WTC11 (cell line): Measurements from ENCODE around the gene SUCLG1. TPM values are rescaled to one million over a fixed set of nuclear protein-coding genes. Genes with fewer than 3 reads are reported as not detected.

Source experiments
- ATAC-seq: fragments of 200-7000 bp; cut with Tn5 transposase; 2 replicates; pipeline ENCODE4 v1.10.0; 2021; ENCODE audit warnings: mild to moderate bottlenecking, moderate library complexity
- CTCF ChIA-PET: fragments of 300-600 bp; sonication (Branson Sonifier 250); formaldehyde crosslinking; loops from one replicate; lab custom pipeline; 2021; ENCODE audit warnings: antibody characterized with exemption; lab: Charles Lee
- POLR2A ChIA-PET: fragments of 350-600 bp; sonication (Branson Sonifier 250); formaldehyde crosslinking; loops from one replicate; lab custom pipeline; 2021; ENCODE audit warnings: antibody characterized with exemption; lab: Charles Lee
- DNase-seq: peaks from one replicate; pipeline ENCODE4 v3.0.0; 2021; ENCODE audit warnings: low spot score
- H3K27ac Mint-ChIP-seq: 2 replicates; pipeline ENCODE4 v1.8.0; 2021; ENCODE audit warnings: mixed read lengths
- H3K27me3 Mint-ChIP-seq: 2 replicates; pipeline ENCODE4 v1.8.0; 2021; ENCODE audit warnings: low read depth, mild to moderate bottlenecking, moderate library complexity, mixed read lengths
- H3K36me3 Mint-ChIP-seq: 2 replicates; pipeline ENCODE4 v1.8.0; 2021; ENCODE audit warnings: mixed read lengths
- H3K4me1 Mint-ChIP-seq: 2 replicates; pipeline ENCODE4 v1.8.0; 2022; ENCODE audit warnings: mixed read lengths
- H3K4me3 Mint-ChIP-seq: 2 replicates; pipeline ENCODE4 v1.8.0; 2021; ENCODE audit warnings: mild to moderate bottlenecking, moderate library complexity, mixed read lengths
- H3K9me3 Mint-ChIP-seq: 2 replicates; pipeline ENCODE4 v1.8.0; 2021; ENCODE audit warnings: mixed read lengths
- ATF1 ChIP-seq: sonication (generic); formaldehyde crosslinking; IDR thresholded peaks from 2 replicates; pipeline ENCODE4 v1.8.1; 2023; ENCODE audit warnings: mild to moderate bottlenecking, moderate library complexity, missing genetic modification reagents
- FOXJ3 ChIP-seq: sonication (generic); formaldehyde crosslinking; IDR thresholded peaks from 2 replicates; pipeline ENCODE4 v1.9.0; 2021; ENCODE audit warnings: missing genetic modification reagents, mild to moderate bottlenecking, borderline replicate concordance
- FOXP4 ChIP-seq: sonication (generic); formaldehyde crosslinking; IDR thresholded peaks from 2 replicates; pipeline ENCODE4 v1.8.0; 2022; ENCODE audit warnings: mild to moderate bottlenecking, missing genetic modification reagents
- JAZF1 ChIP-seq: fragments of 250-450 bp; sonication (Bioruptor Pico); IDR thresholded peaks from 2 replicates; pipeline ENCODE4 v1.9.0; 2021; ENCODE audit warnings: moderate library complexity, mild to moderate bottlenecking, inconsistent platforms
- NR2C2 ChIP-seq: sonication (generic); formaldehyde crosslinking; IDR thresholded peaks from 2 replicates; pipeline ENCODE4 v1.8.0; 2022; ENCODE audit warnings: mild to moderate bottlenecking, missing genetic modification reagents
- NR3C1 ChIP-seq: sonication (generic); formaldehyde crosslinking; conservative IDR thresholded peaks from 2 replicates; pipeline ENCODE4 v1.8.1; 2023; ENCODE audit warnings: low read depth, mild to moderate bottlenecking, missing genetic modification reagents
- SOX15 ChIP-seq: fragments of 250-450 bp; sonication (Bioruptor Pico); IDR thresholded peaks from 2 replicates; pipeline ENCODE4 v1.9.0; 2021; ENCODE audit warnings: mild to moderate bottlenecking
- SP1 ChIP-seq: sonication (generic); formaldehyde crosslinking; conservative IDR thresholded peaks from 2 replicates; pipeline ENCODE4 v1.8.1; 2022; ENCODE audit warnings: missing genetic modification reagents
- TEAD4 ChIP-seq: sonication (generic); formaldehyde crosslinking; IDR thresholded peaks from 2 replicates; pipeline ENCODE4 v1.8.0; 2022; ENCODE audit warnings: mild to moderate bottlenecking, missing genetic modification reagents
- TP53 ChIP-seq: sonication (generic); formaldehyde crosslinking; IDR thresholded peaks from 2 replicates; pipeline ENCODE4 v1.8.1; 2023; ENCODE audit warnings: mild to moderate bottlenecking, missing genetic modification reagents
- ZNF416 ChIP-seq: fragments of 250-450 bp; sonication (Bioruptor Pico); IDR thresholded peaks from 2 replicates; pipeline ENCODE4 v1.9.0; 2021; ENCODE audit warnings: mild to moderate bottlenecking, inconsistent platforms
- ZNF671 ChIP-seq: fragments of 250-450 bp; sonication (Bioruptor Pico); IDR thresholded peaks from 2 replicates; pipeline ENCODE4 v1.8.0; 2021; ENCODE audit warnings: mild to moderate bottlenecking
- total RNA-seq: library from RNA; stranded (reverse); gene quantifications from 3 replicates; pipeline ENCODE4 v1.2.3, GENCODE V29; 2021
- TF ChIP-seq, protein P1 (sequence below): fragments of 250-450 bp; sonication (Bioruptor Pico); IDR thresholded peaks from 2 replicates; pipeline ENCODE4 v1.9.0; 2021; ENCODE audit warnings: mild to moderate bottlenecking, borderline replicate concordance
- TF ChIP-seq, protein P2 (sequence below): sonication (generic); formaldehyde crosslinking; conservative IDR thresholded peaks from 2 replicates; pipeline ENCODE4 v1.8.1; 2022; ENCODE audit warnings: mild to moderate bottlenecking, missing genetic modification reagents
- TF ChIP-seq, protein P3 (sequence below): sonication (generic); formaldehyde crosslinking; IDR thresholded peaks from 2 replicates; pipeline ENCODE4 v1.8.0; 2022; ENCODE audit warnings: mild to moderate bottlenecking, missing genetic modification reagents

SUCLG1 gene
- total RNA-seq, 1 experiment from 2014 or later, result 52.4 TPM

DNA sequence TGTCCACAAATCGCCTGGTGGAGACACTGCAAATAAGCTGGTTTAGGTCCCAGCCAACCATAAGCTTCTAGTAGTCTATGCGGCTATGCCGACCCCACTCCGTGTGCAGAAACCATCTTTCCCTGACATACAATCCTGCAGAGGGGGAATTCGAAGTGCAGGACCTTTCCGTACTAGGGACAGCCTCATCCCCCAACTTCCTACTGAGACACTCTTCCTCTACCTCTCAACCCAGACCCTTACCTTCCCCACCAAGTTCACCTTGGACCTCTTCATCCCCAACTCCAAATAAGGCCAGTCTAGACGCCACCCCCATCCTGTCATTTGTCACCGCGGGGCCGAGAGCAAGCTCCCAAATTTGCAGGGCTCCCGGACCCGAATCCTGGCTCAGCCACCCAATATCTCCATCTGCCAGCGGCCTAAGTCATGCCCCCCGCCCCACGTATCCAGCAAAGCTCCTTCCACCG, 496 bp downstream of the SUCLG1 start:
- TF ChIP-seq FOXP4 (CRISPR knock-in tag) (0 out of 2 replicates have a peak, but pooled peaks have one; percentile 31), ZNF671 (CRISPR knock-in tag) (no peak)
- Mint-ChIP-seq H3K4me3 (peak overlapping the region; percentile 88), H3K36me3 (peaks cover 3% of the 10 kb centered on the region), H3K9me3 (peaks cover 5% of the 10 kb centered on the region), H3K27me3 (no peaks in the 10 kb centered on the region; the same call in 1 of the 2 replicates), H3K27ac (no peak overlapping the region), H3K4me1 (peaks cover 30% of the 10 kb centered on the region)
- ATAC-seq (peak; percentile 9), DNase-seq (no peak)
- POLR2A ChIA-PET, result no interaction called here
- CTCF ChIA-PET, result interaction anchor here (1.2 kb wide), 1 partner anchor 173 kb away, joined by 5 read pairs; no protein-coding TSS in a partner anchor

DNA sequence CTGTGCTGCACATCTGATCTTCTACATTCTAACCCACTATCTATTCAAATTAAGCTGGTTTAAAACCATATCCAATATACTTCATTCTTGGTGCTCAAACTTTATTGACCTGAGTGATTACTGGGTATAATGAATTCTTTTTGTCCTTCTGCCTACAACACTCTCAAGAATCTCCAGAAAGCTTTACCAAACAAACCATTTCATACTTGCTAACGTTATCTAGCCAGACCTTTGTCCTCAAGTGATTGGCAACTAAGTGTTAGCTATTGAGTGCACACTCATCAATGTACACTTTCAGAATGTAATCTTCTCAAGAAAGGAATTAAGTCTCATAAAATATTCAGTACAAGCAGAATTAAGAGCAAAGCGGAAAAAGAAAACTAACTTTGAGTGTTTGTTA, 1.4 kb downstream of the SUCLG1 start:
- no peak for TF ChIP-seq TEAD4 (CRISPR knock-in tag)
- TF ChIP-seq, protein P1, sequence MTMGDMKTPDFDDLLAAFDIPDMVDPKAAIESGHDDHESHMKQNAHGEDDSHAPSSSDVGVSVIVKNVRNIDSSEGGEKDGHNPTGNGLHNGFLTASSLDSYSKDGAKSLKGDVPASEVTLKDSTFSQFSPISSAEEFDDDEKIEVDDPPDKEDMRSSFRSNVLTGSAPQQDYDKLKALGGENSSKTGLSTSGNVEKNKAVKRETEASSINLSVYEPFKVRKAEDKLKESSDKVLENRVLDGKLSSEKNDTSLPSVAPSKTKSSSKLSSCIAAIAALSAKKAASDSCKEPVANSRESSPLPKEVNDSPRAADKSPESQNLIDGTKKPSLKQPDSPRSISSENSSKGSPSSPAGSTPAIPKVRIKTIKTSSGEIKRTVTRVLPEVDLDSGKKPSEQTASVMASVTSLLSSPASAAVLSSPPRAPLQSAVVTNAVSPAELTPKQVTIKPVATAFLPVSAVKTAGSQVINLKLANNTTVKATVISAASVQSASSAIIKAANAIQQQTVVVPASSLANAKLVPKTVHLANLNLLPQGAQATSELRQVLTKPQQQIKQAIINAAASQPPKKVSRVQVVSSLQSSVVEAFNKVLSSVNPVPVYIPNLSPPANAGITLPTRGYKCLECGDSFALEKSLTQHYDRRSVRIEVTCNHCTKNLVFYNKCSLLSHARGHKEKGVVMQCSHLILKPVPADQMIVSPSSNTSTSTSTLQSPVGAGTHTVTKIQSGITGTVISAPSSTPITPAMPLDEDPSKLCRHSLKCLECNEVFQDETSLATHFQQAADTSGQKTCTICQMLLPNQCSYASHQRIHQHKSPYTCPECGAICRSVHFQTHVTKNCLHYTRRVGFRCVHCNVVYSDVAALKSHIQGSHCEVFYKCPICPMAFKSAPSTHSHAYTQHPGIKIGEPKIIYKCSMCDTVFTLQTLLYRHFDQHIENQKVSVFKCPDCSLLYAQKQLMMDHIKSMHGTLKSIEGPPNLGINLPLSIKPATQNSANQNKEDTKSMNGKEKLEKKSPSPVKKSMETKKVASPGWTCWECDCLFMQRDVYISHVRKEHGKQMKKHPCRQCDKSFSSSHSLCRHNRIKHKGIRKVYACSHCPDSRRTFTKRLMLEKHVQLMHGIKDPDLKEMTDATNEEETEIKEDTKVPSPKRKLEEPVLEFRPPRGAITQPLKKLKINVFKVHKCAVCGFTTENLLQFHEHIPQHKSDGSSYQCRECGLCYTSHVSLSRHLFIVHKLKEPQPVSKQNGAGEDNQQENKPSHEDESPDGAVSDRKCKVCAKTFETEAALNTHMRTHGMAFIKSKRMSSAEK (CRISPR knock-in tag), result no peak
- TF ChIP-seq, all 79 proteins: peak for 0
- Mint-ChIP-seq H3K9me3 (peaks cover 5% of the 10 kb centered on the region), H3K27me3 (no peaks in the 10 kb centered on the region), H3K27ac (no peak overlapping the region), H3K36me3 (peaks cover 3% of the 10 kb centered on the region), H3K4me1 (peaks cover 25% of the 10 kb centered on the region), H3K4me3 (peak overlapping the region; percentile 88)
- ChIA-PET CTCF (no interaction called here), POLR2A (no interaction called here)
- DNase-seq, result no peak
- ATAC-seq, result no peak

GRCh38 chr2:84456156-84456555, 2.9 kb downstream of the SUCLG1 start:
- CTCF ChIA-PET, result no interaction called here
- no peaks in the 10 kb centered on the region for H3K27me3 Mint-ChIP-seq
- H3K4me1 Mint-ChIP-seq, result peaks cover 10% of the 10 kb centered on the region
- no peak overlapping the region for H3K4me3 Mint-ChIP-seq
- H3K9me3 Mint-ChIP-seq, result peaks cover 1% of the 10 kb centered on the region
- POLR2A ChIA-PET, result no interaction called here
- no peak overlapping the region for H3K27ac Mint-ChIP-seq
- TF ChIP-seq JAZF1 (CRISPR knock-in tag) (no peak), ZNF416 (CRISPR knock-in tag) (no peak), SOX15 (CRISPR knock-in tag) (no peak), SP1 (CRISPR knock-in tag) (no peak), TP53 (no peak), FOXJ3 (CRISPR knock-in tag) (no peak), NR3C1 (CRISPR knock-in tag) (no peak), ATF1 (CRISPR knock-in tag) (no peak), NR2C2 (no peak)
- TF ChIP-seq, protein P2, sequence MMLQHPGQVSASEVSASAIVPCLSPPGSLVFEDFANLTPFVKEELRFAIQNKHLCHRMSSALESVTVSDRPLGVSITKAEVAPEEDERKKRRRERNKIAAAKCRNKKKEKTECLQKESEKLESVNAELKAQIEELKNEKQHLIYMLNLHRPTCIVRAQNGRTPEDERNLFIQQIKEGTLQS (CRISPR knock-in tag), result no peak
- TF ChIP-seq, protein P3, sequence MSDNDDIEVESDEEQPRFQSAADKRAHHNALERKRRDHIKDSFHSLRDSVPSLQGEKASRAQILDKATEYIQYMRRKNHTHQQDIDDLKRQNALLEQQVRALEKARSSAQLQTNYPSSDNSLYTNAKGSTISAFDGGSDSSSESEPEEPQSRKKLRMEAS, result no peak
- ATAC-seq (no peak), DNase-seq (no peak)
- peaks cover 2% of the 10 kb centered on the region for H3K36me3 Mint-ChIP-seq
